Ovary (tissue), 1 donor: ENCODE data around the gene OR10T2.

Source experiments
- EP300 ChIP-seq: sonication (generic); formaldehyde crosslinking; IDR thresholded peaks from one replicate; pipeline ENCODE4 v1.6.1; 2017; ENCODE audit warnings: antibody characterized with exemption
- POLR2A ChIP-seq: fragments of 450-650 bp; IDR thresholded peaks from one replicate; pipeline ENCODE4 v1.6.1; 2017; ENCODE audit warnings: antibody characterized with exemption, mild to moderate bottlenecking, moderate library complexity

- TF ChIP-seq EP300 (no peak), POLR2A (no peak)
Observed at GRCh38 chr1:158371188-158371953, 27.9 kb downstream of the OR10T2 start.
